Lung (tissue), 12 donors: ENCODE results near the gene GRID1. TPM values are rescaled to one million over a fixed set of nuclear protein-coding genes. Genes with fewer than 3 reads are reported as not detected.

Experiments used
- ATAC-seq: fragments of 200-7000 bp; cut with Tn5 transposase; one replicate; pipeline ENCODE4 v1.9.1; 2020; ENCODE audit warnings: moderate number of reproducible peaks; ENCODE audit not compliant: insufficient read depth, low FRiP score
- DNase-seq, 3 donors: peaks; one replicate each; pipeline ENCODE4 v3.0.0-alpha.2; 2013 to 2017
- H3K27ac ChIP-seq, 2 donors: one replicate each; pipeline ENCODE4 v1.5.1; 2013; ENCODE audit warnings: mild to moderate bottlenecking in 2 of 2, moderate library complexity in 2 of 2, control low read depth in 1 of 2, inconsistent platforms in 1 of 2, low read depth in 1 of 2, low read length in 1 of 2
- H3K27me3 ChIP-seq, 3 donors: one replicate each; pipeline ENCODE4 v1.5.1; 2013; ENCODE audit warnings: low read length in 2 of 3; ENCODE audit not compliant: control insufficient read depth in 3 of 3, insufficient read depth in 3 of 3
- H3K36me3 ChIP-seq, 4 donors: one replicate each; pipeline ENCODE4 v1.5.1; 2013; ENCODE audit warnings: low read length in 4 of 4, mild to moderate bottlenecking in 1 of 4, moderate library complexity in 1 of 4; ENCODE audit not compliant: control insufficient read depth in 4 of 4, insufficient read depth in 4 of 4
- H3K4me1 ChIP-seq, 5 donors: one replicate each; pipeline ENCODE4 v1.5.1; 2013; ENCODE audit warnings: low read length in 5 of 5, mild to moderate bottlenecking in 2 of 5, moderate library complexity in 1 of 5; ENCODE audit not compliant: control insufficient read depth in 5 of 5, insufficient read depth in 5 of 5
- H3K4me3 ChIP-seq: one replicate; pipeline ENCODE4 v1.5.1; 2013; ENCODE audit warnings: mild to moderate bottlenecking, control low read depth, moderate library complexity
- H3K9ac ChIP-seq, 2 donors: one replicate each; pipeline ENCODE4 v1.5.1; 2013; ENCODE audit warnings: low read length in 2 of 2, control low read depth in 1 of 2; ENCODE audit not compliant: insufficient read depth in 1 of 2
- H3K9me3 ChIP-seq, 4 donors: one replicate each; pipeline ENCODE4 v1.5.1; 2013; ENCODE audit warnings: low read length in 3 of 4, mild to moderate bottlenecking in 1 of 4, moderate library complexity in 1 of 4; ENCODE audit not compliant: control insufficient read depth in 4 of 4, insufficient read depth in 3 of 4
- WGBS, 2 donors: extraction: QIAGEN DNeasy Blood & Tissue Kit; methylation state at CpG; one replicate each; pipeline ENCODE4 v1.1.7; 2013; 5-methylcytosine and 5-hydroxymethylcytosine counted together
- polyA plus RNA-seq, 2 donors: library from polyadenylated mRNA; stranded (reverse); fragments of 200-250 nt; gene quantifications; one replicate each; pipeline ENCODE4 v1.2.1, GENCODE V29; 2013
- total RNA-seq, 2 donors: library from RNA; depleted of rRNA in 1 of 2; stranded (reverse); fragments of >200 nt in 1 of 2; gene quantifications; one replicate each; pipeline ENCODE4 v1.2.1, GENCODE V29; 2014 to 2021
- TF ChIP-seq, protein P1 (sequence below): IDR thresholded peaks from 2 replicates; pipeline ENCODE4 v1.5.1; 2012; ENCODE audit warnings: mild to moderate bottlenecking; ENCODE audit errors: control extremely low read depth, extremely low read depth
- donor health status: control.
- donor health status: control.
- donor health status: Bipolar disorder and iron deficiency.
- donor health status: healthy.
- donor health status: DM: yes; HTN: yes; CAD: no.

GRID1 gene
- total and polyA plus RNA-seq, 4 donors, result 1.1 to 3.6 (median 2.2) TPM

GRCh38 chr10:86259901-86260562 lies 106.6 kb downstream of the GRID1 start:
- ATAC-seq (no peak), DNase-seq (no peak)
- H3K9ac ChIP-seq, result no peak overlapping the region
- H3K27ac ChIP-seq, result no peak overlapping the region
- peaks cover 0 to 22% (median 21%) of the 10 kb centered on the region in 3 donors for H3K27me3 ChIP-seq
- no peak overlapping the region for H3K4me3 ChIP-seq
- no peaks in the 10 kb centered on the region for H3K36me3 ChIP-seq
- WGBS, 2 donors, result 77% methylated on average over 4 of the region's 4 CpGs
- no peaks in the 10 kb centered on the region for H3K9me3 ChIP-seq
- TF ChIP-seq, protein P1, sequence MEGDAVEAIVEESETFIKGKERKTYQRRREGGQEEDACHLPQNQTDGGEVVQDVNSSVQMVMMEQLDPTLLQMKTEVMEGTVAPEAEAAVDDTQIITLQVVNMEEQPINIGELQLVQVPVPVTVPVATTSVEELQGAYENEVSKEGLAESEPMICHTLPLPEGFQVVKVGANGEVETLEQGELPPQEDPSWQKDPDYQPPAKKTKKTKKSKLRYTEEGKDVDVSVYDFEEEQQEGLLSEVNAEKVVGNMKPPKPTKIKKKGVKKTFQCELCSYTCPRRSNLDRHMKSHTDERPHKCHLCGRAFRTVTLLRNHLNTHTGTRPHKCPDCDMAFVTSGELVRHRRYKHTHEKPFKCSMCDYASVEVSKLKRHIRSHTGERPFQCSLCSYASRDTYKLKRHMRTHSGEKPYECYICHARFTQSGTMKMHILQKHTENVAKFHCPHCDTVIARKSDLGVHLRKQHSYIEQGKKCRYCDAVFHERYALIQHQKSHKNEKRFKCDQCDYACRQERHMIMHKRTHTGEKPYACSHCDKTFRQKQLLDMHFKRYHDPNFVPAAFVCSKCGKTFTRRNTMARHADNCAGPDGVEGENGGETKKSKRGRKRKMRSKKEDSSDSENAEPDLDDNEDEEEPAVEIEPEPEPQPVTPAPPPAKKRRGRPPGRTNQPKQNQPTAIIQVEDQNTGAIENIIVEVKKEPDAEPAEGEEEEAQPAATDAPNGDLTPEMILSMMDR, result no peak
- H3K4me1 ChIP-seq, result peaks cover 0 to 5% (median 0%) of the 10 kb centered on the region in 5 donors

GRCh38 chr10:86258941-86259340 lies 107.7 kb downstream of the GRID1 start:
- Histone ChIP-seq H3K36me3 (no peaks in the 10 kb centered on the region), H3K9ac (no peak overlapping the region), H3K4me1 (peaks cover 0 to 5% (median 0%) of the 10 kb centered on the region in 5 donors), H3K27me3 (peaks cover 0 to 21% (median 18%) of the 10 kb centered on the region in 3 donors), H3K9me3 (no peaks in the 10 kb centered on the region), H3K4me3 (no peak overlapping the region), H3K27ac (no peak overlapping the region)
- no peak for DNase-seq
- WGBS, 2 donors, result 48 to 50% methylated on average over 3 of the region's 3 CpGs
- no peak for ATAC-seq
- TF ChIP-seq, protein P1, result no peak

GRCh38 chr10:86258499-86258898 lies 108.1 kb downstream of the GRID1 start:
- no peaks in the 10 kb centered on the region for H3K36me3 ChIP-seq
- no peaks in the 10 kb centered on the region for H3K9me3 ChIP-seq
- WGBS, 2 donors, result 59 to 76% methylated on average over 1 of the region's 1 CpG
- H3K4me1 ChIP-seq, result peaks cover 0 to 5% (median 0%) of the 10 kb centered on the region in 5 donors
- peaks cover 0 to 17% (median 17%) of the 10 kb centered on the region in 3 donors for H3K27me3 ChIP-seq
- ATAC-seq, result no peak
- no peak overlapping the region for H3K27ac ChIP-seq
- no peak overlapping the region for H3K4me3 ChIP-seq
- no peak overlapping the region for H3K9ac ChIP-seq
- TF ChIP-seq, protein P1, result no peak
- no peak for DNase-seq
